GM21825 (cell line): ENCODE measurements around the gene FAU.

Experiments used
- ATAC-seq: cut with Tn5 transposase; IDR thresholded peaks from one replicate; pipeline ENCODE4 v1.9.1; 2021; ENCODE audit warnings: mild to moderate bottlenecking, moderate library complexity; ENCODE audit not compliant: unreplicated experiment

FAU gene

GRCh38 chr11:65083834-65084597, 37.9 kb downstream of the FAU start, which contains the start of the genes CDCA5 and ZFPL1:
Gene CDCA5, minus strand, starts transcription at chr11:65084040. Its CDS starts 62 bp downstream, at chr11:65083978.
Gene ZFPL1, plus strand, starts transcription at chr11:65084222. Its CDS starts 477 bp downstream, at chr11:65084699.
- ATAC-seq = peak; percentile 71

- ATAC-seq = peak; percentile 9
These were observed 38.6 kb downstream of the FAU start for GRCh38 chr11:65083134-65083833.

GRCh38 chr11:65078786-65079342, 43.1 kb downstream of the FAU start:
- no peak for ATAC-seq

- ATAC-seq = no peak
These were observed 43.8 kb downstream of the FAU start for GRCh38 chr11:65078151-65078550.

- no peak for ATAC-seq
These were observed 44.5 kb downstream of the FAU start for GRCh38 chr11:65077451-65077850.

DNA sequence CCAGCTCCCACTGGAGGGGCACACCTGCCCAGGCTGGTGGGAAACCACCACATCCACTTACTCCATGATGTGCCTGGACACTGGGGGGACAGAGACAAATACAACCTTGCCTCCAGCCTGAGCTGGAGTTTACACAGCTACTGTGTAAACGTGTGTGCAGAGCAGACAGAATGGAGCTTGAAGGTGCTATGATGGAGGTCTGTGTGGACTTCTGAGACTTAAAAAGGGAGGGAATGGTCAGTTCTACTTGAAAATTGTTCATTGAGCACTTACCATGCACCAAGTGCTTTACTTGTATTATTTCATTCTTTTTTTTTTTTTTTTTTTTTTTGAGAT, 49.3 kb downstream of the FAU start:
- no peak for ATAC-seq

DNA sequence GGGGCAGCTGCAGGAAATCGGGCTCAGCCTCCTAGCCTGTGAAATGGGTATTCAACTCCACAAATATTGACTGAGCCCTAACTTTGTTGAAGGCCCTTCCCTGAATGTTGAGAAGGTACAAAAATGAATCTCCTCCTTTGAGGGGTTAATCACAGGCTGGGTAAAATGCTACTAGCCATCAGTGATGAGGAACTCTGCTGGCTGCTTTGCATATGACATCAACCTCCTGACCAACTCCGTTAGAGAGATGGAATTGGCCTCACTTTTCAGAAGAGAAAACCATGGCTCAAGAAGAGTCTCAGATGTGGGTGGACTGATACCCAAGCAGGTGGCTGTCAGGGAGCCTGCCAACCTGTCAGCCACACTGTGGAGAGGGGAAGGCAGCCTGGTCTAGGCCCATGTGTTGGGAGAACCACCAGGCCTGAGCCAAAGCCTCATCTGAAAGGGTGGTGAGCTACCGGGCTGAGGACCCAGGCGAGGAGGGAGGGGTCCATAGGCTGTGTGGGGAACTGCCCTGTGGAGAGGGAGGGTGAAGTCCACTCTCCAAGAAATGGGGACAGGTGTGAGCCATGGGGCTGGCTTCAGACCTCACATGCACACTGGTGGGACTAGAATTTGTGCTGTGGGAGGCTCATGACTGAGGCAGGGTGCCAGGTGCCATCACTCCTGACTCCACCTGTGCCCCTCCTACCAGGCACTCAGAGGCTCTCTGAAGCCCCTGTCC, 49.9 kb downstream of the FAU start:
- ATAC-seq = no peak
